Measurements from ENCODE around the gene CERS6. TPM values are rescaled to one million over a fixed set of nuclear protein-coding genes. Genes with fewer than 3 reads are reported as not detected.

CERS6 gene
- total and polyA plus RNA-seq, 2 experiments from 2014 or later: 7.4 to 35.0 TPM

- no peak overlapping the region for H3K4me3 ChIP-seq
- no peak for DNase-seq (ENCODE audit: low spot score)
- ATAC-seq: no peak
- no peak overlapping the region for H3K27ac ChIP-seq (ENCODE audit: low read depth)
- H3K79me2 ChIP-seq (replicated peaks; ENCODE audit: insufficient read depth): peaks cover 5% of the 10 kb centered on the region; the same call in 1 of the 2 replicates
- no peaks in the 10 kb centered on the region for H3K27me3 ChIP-seq (ENCODE audit: insufficient read depth)
- Mint-ChIP-seq H3K4me3 (no peak overlapping the region), H3K27ac (no peak overlapping the region; the same call in 1 of the 2 replicates), H3K9me3 (no peaks in the 10 kb centered on the region), H3K36me3 (ENCODE audit: low read depth) (no peaks in the 10 kb centered on the region), H3K4me1 (peaks cover 43% of the 10 kb centered on the region), H3K27me3 (ENCODE audit: insufficient read depth, low read depth, poor library complexity) (no peaks in the 10 kb centered on the region)
- no peak overlapping the region for H2AFZ ChIP-seq
- peaks cover 37% of the 10 kb centered on the region for H3K4me1 ChIP-seq (ENCODE audit: insufficient read depth)
- no peaks in the 10 kb centered on the region for H3F3A ChIP-seq (replicated peaks; ENCODE audit: low read depth)
- no peaks in the 10 kb centered on the region for H4K20me1 ChIP-seq (replicated peaks; ENCODE audit: insufficient read depth)
- H3K9me2 ChIP-seq (ENCODE audit: insufficient read depth): no peaks in the 10 kb centered on the region
- no peaks in the 10 kb centered on the region for H3K36me3 ChIP-seq (ENCODE audit: insufficient read depth)
- H3K4me2 ChIP-seq: no peak overlapping the region
- TF ChIP-seq CREB1 (CRISPR knock-in tag; IDR thresholded peaks at IDR 0.05; ENCODE audit: low read depth): no peak
- TF ChIP-seq ETS1 (IDR thresholded peaks at IDR 0.05): no peak
- no peak for TF ChIP-seq CTCF (conservative IDR thresholded peaks at IDR 0.05; ENCODE audit: low read depth in 2 of 2)
- no peak for TF ChIP-seq ZNF462 (CRISPR knock-in tag; IDR thresholded peaks at IDR 0.05)
- no peak for TF ChIP-seq ZNF114 (CRISPR knock-in tag; IDR thresholded peaks at IDR 0.05)
- TF ChIP-seq JUNB (IDR thresholded peaks at IDR 0.05; ENCODE audit: unreplicated experiment): no peak
- TF ChIP-seq STAT1 (IDR thresholded peaks at IDR 0.05; ENCODE audit: unreplicated experiment): no peak
- TF ChIP-seq EZH2phosphoT487 (IDR thresholded peaks at IDR 0.05; ENCODE audit: unreplicated experiment): no peak
- TF ChIP-seq NANOG (IDR thresholded peaks at IDR 0.05; ENCODE audit: borderline replicate concordance): no peak
- no peak for TF ChIP-seq POLR2AphosphoS5 (IDR thresholded peaks at IDR 0.05; ENCODE audit: low read depth)
- no peak for TF ChIP-seq ZNF331 (CRISPR knock-in tag; IDR thresholded peaks at IDR 0.05; ENCODE audit: low read depth)
- no peak for TF ChIP-seq REST (IDR thresholded peaks at IDR 0.05; ENCODE audit: unreplicated experiment)
Measured at GRCh38 chr2:168624028-168624427, 168.0 kb downstream of the CERS6 start.
